ENCODE measurements around the gene MYO3B. TPM values are rescaled to one million over a fixed set of nuclear protein-coding genes. Genes with fewer than 3 reads are reported as not detected.

The MYO3B gene
- total RNA-seq, 4 donors from 2014 or later, result 0.09 to 9.1 TPM; not detected in 2

DNA sequence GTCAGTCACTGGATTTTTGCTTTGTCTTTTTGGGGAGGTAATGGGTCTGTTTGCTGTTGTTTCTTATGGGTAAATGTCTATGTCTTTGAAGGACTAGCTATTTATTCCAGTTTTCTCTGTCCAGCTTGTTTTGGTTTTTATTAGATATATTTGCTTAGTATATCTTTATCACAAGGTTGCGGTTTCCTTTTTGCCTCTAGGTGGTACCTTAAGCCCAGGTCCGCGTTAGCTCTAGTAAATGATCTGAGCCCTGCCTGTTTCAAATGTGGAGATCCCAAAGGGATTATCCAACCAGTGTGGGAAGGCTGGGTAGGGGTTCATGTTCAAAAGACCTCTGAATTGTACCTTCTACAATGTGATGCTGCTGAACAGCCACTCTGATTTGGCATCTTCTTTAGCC is 114.5 kb downstream of the MYO3B start:
- Histone ChIP-seq H3K27ac (no peak overlapping the region), H3K4me3 (no peak overlapping the region), H3K36me3 (no peaks in the 10 kb centered on the region), H3K9me3 (no peaks in the 10 kb centered on the region), H3K4me1 (no peaks in the 10 kb centered on the region), H3K27me3 (no peaks in the 10 kb centered on the region)
- TF ChIP-seq, protein P1, sequence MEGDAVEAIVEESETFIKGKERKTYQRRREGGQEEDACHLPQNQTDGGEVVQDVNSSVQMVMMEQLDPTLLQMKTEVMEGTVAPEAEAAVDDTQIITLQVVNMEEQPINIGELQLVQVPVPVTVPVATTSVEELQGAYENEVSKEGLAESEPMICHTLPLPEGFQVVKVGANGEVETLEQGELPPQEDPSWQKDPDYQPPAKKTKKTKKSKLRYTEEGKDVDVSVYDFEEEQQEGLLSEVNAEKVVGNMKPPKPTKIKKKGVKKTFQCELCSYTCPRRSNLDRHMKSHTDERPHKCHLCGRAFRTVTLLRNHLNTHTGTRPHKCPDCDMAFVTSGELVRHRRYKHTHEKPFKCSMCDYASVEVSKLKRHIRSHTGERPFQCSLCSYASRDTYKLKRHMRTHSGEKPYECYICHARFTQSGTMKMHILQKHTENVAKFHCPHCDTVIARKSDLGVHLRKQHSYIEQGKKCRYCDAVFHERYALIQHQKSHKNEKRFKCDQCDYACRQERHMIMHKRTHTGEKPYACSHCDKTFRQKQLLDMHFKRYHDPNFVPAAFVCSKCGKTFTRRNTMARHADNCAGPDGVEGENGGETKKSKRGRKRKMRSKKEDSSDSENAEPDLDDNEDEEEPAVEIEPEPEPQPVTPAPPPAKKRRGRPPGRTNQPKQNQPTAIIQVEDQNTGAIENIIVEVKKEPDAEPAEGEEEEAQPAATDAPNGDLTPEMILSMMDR (IDR thresholded peaks at IDR 0.05), result no peak
- TF ChIP-seq POLR2A (IDR thresholded peaks at IDR 0.05), result no peak
- DNase-seq, result no peak
- intact Hi-C loops (cut with DNase I; ENCODE audit: low total_unique reads), result no loop called here

DNA sequence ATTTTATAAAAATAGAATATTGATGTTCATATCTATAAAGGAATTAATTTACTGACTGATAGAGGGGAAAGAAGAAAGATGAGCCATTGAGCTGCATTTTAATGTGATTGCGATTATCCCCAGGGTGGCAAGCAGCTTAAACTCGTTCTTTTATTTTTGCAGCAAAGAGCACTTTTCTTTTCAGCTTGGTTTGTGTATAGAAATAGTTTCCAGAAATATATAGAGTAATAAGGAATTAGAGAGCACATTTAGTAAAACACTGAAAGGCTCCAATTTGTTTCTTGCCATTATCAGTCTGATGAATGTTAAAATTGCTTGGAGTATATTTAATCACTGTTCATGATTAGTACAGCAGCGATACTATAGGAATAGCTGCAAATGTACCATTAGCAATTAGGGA is 119.5 kb downstream of the MYO3B start:
- Histone ChIP-seq H3K4me3 (no peak overlapping the region), H3K36me3 (no peaks in the 10 kb centered on the region), H3K9me3 (no peaks in the 10 kb centered on the region), H3K27me3 (no peaks in the 10 kb centered on the region), H3K27ac (no peak overlapping the region), H3K4me1 (no peaks in the 10 kb centered on the region)
- DNase-seq, result no peak
- intact Hi-C loops (cut with DNase I; ENCODE audit: low total_unique reads), result no loop called here
- no peak for TF ChIP-seq POLR2A (IDR thresholded peaks at IDR 0.05)

DNA sequence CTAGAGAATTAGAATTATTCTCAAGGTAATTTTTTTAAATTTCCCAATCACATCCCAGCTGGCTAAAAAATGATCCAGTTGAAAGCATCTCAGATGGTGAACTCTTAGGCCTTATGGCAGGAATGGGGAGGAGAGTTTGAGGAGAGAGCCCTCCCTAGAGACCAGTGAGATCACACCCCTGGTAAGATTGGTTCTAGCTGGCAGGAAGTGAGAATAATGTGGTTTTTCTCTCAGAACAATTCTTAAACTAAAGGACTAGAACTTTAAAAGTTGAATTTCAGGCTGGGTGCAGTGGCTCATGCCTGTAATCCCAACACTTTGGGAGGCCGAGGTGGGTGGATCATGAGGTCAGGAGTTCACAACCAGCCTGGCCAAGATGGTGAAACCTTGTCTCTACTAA is 120.2 kb downstream of the MYO3B start:
- Histone ChIP-seq H3K27ac (no peak overlapping the region), H3K4me3 (no peak overlapping the region), H3K4me1 (no peaks in the 10 kb centered on the region), H3K9me3 (no peaks in the 10 kb centered on the region), H3K27me3 (no peaks in the 10 kb centered on the region), H3K36me3 (no peaks in the 10 kb centered on the region)
- TF ChIP-seq POLR2A (IDR thresholded peaks at IDR 0.05), result no peak
- TF ChIP-seq, protein P1 (IDR thresholded peaks at IDR 0.05), result no peak
- intact Hi-C loops (cut with DNase I; ENCODE audit: low total_unique reads), result no loop called here
- no peak for DNase-seq

DNA sequence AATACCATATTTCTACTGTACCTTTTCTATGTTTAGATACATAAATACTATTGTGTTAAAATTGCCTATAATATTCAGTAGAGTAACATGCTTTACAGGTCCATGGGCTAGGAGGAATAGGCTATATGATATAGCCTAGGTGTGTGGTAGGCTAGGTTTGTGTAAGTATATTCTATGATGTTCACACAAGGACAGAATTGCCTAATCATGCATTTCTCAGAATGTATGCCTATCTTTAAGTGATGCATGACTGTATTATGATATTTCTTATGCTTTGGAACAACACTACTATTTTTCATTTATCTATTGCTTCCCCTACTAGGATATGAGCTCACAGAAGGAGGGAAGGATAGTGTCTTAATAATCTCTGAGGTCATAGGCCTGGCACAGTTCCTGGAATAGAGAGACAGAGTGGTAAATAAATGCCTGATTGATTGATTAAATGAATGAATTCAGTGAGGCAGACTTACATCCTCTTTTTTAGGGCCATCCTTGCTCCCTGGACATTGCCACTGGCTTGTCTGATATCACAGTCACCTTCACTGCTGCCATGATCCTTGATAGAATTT is 121.0 kb downstream of the MYO3B start:
- no peak for DNase-seq

DNA sequence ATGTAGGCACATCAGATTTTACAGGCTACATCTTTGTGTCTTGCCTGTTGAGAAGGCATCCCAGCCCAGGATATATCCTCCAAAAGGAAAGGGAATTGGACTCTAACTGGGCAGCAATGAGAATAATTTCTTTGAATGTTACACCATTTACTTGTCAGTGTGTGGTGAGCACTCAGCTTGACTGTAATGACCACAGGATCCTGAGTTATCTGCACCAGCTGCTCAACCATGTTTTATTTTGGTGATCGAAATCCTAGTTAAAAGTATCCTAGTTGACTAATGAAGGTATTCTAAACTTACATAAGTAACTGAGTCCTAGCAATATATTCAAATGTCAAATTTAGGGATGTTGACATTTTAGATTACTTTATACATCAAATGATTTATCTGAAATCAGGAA is 123.0 kb downstream of the MYO3B start:
- intact Hi-C loops (cut with DNase I; ENCODE audit: low total_unique reads), result no loop called here
- no peak for TF ChIP-seq POLR2A (IDR thresholded peaks at IDR 0.05)
- TF ChIP-seq, protein P1 (IDR thresholded peaks at IDR 0.05), result no peak
- H3K4me1 ChIP-seq, result no peaks in the 10 kb centered on the region
- H3K9me3 ChIP-seq, result no peaks in the 10 kb centered on the region
- H3K36me3 ChIP-seq, result no peaks in the 10 kb centered on the region
- no peaks in the 10 kb centered on the region for H3K27me3 ChIP-seq
- DNase-seq, result no peak
- H3K4me3 ChIP-seq, result no peak overlapping the region
- no peak overlapping the region for H3K27ac ChIP-seq

More for the DNA sequence above, 121.0 kb downstream of the MYO3B start:
- Histone ChIP-seq H3K27me3 (no peaks in the 10 kb centered on the region), H3K4me1 (no peaks in the 10 kb centered on the region), H3K27ac (no peak overlapping the region), H3K4me3 (no peak overlapping the region), H3K36me3 (no peaks in the 10 kb centered on the region), H3K9me3 (no peaks in the 10 kb centered on the region)
- intact Hi-C loops (cut with DNase I; ENCODE audit: low total_unique reads), result no loop called here
- TF ChIP-seq, protein P1 (IDR thresholded peaks at IDR 0.05), result no peak
- no peak for TF ChIP-seq POLR2A (IDR thresholded peaks at IDR 0.05)

DNA sequence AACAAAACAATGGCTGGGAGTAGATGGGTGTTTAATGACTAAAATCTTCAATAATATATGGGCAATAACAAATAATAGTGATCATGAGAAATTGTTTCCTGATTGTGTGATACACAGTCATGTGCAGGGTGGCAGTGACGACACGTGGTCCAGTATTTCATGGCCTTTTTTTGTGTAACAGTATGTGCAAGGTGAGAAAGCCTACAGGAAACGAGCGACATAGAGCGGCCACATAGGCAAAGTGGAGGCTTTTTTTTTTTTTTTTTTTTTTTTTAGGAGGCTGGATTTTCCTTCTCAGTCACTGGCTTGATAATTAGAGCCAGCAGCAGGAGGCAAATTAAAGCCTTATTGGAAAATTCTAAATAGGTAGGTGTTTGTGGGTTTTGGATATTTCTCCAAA is 123.7 kb downstream of the MYO3B start:
- no peak for TF ChIP-seq POLR2A (IDR thresholded peaks at IDR 0.05)
- intact Hi-C loops (cut with DNase I; ENCODE audit: low total_unique reads), result no loop called here
- Histone ChIP-seq H3K27ac (no peak overlapping the region), H3K4me3 (no peak overlapping the region), H3K4me1 (no peaks in the 10 kb centered on the region), H3K9me3 (no peaks in the 10 kb centered on the region), H3K36me3 (no peaks in the 10 kb centered on the region), H3K27me3 (no peaks in the 10 kb centered on the region)
- DNase-seq, result no peak

Measured in uterus (tissue), 4 donors.